GM21447 (cell line): ENCODE results near the gene RGS13.

ENCODE experiments used
- ATAC-seq: cut with Tn5 transposase; IDR thresholded peaks from one replicate; pipeline ENCODE4 v1.9.1; 2021; ENCODE audit not compliant: unreplicated experiment

RGS13 gene

DNA sequence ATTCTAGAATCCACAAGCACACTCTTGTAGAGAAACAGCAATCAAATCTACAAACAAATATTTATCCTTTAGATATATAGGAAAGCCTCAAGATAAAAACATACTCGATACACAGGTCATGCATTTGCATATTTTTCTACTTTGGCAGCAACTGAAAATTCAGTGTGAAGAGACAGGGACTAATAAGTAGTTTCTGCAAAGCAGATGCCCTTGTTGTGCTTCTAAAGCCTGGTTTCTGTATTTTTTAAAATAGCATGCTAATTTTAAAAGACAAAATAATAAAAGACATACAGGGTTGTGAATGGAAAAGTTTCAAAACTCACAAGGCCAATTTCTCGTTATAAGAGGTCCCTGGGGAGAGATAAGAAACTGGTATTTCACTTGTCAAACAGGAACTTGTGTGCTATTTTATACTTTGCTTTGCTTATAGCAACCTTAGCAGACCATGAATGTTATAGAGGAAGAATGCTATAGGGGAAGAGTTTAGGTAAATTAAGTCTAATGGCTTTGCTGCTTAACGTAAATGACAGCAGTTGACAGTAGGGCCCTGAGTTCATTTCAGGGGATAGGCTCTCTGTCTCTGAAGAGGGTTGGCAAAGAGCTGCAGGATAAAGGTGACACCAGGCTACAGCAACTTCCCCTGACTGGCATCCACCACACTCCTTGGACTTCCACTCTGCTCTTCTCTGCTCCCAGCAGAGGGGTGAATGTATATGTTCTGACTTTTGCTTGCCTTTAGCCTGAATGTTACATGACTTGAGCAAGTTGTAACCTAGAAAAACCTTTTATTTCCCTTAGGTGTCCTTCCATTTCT lies 9.4 kb upstream of the RGS13 start:
- ATAC-seq, result peak; percentile 84

DNA sequence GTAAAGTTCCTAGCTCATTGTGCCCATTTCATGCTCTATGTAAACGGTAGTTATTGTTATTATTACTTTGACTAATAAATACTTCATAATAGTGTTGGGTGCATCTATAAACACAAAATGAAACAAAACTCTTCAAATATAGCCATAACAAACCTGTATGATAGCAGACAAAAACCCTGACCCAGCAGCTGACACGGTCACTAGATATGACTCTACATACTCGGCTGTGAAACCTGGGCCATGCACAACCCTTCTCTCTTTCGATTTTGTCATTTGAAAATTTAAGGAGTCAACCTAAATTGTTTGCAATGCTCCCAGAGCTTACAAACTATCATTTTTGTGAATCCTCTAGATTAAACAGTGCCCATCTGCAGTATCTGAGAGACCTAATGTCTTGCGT lies 8.0 kb upstream of the RGS13 start:
- peak; percentile 45 for ATAC-seq

DNA sequence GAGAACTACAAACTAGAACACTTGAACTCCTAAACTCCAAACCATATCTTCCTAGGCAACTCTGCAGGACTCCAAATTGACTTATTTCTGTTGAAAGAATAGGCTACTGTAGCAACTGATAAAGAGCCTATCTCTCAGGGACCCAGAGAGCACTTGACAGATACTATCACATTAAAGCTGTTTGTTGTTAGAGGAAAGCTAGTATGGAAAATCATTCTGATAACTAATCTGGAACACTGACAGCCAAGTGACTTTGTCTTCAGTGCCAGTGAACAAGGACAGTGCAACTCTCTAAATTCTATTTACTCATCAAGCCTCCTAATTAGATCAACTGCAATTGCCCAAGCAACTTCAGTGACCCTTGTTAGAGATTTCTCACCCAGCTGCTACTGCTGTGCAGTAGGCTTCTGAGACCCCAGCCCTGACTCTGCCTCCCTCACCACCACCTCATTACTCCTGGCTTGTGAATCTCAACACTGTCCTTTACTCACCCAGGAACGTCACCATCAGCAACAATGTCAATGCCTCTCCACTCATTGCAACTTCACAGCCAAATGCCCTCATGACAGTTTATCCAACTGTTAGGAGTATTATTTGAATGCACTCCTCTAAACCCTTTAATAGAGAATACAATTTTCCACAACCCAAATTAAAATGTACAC lies 7.4 kb upstream of the RGS13 start:
- ATAC-seq, result no peak

DNA sequence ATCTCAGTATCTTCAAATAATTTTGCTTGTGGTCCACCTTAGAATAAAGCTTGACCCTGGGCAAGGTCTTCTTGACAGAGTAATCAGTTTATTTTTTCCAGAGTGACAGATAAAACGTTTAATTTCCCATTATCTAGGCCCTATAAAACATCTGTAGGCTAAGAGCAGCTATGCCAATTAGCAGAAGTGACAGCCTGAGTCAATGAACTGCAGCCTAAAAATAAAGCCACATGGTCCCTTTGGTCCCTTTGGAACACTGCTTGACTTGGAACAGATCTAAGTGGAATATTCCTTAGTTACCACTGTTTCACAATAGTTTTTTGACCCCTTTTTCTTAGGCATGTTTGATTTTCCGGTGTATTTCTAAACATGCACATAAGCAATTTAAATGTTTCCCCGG lies 6.3 kb upstream of the RGS13 start:
- ATAC-seq, result no peak

DNA sequence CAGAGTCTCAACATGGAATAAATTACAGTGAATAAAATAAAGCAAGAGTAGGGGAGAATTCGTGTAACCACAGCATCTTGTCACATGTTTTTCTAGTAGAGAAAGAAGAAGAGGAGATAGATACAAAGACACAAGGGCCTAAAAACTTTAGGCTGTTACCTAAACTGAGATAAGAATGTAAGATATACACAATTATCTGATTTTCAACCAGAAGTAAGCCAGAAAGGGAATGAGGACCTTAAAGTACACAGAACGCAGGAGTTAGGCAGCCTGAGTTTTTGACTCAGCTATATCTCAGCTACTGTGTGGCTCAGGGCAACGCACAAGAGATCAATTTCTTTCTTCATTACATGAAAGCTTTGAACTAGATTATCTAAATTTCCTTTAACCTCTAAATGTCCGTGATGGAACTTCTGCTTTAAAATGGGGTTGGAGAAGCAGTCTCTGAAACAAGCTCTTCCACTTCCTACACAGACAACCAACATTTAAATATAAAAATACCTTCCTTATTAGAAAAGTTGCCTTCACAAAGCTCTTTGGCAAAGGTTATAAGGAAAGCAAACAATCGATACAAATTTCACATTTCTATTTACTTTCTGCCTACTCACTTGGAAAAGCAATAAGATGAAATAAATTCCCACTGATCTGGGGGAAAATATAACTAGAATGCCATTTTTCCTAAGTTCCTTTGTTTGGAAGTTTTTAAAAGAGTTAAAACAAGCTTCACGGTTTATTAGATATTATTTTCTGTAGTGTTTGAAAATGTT lies 5.2 kb upstream of the RGS13 start:
- no peak for ATAC-seq

DNA sequence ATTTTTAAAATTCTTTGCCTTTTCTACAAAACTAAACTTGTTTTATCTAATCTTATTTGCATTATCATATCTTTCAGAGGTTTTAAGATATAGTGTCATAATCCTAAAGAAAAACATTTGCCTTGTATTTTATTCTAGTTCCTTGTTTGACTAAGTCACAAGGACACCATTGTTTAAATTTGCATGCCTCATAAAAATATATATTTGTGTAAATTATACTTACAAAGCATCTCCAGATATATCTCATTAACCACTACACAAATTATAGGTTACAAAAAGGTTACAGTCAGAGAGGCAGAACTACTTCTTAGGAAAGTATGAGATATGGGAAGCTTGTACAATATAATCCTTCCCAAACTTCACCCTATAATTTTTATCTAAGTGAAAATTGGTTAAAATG lies 4.2 kb upstream of the RGS13 start:
- no peak for ATAC-seq

DNA sequence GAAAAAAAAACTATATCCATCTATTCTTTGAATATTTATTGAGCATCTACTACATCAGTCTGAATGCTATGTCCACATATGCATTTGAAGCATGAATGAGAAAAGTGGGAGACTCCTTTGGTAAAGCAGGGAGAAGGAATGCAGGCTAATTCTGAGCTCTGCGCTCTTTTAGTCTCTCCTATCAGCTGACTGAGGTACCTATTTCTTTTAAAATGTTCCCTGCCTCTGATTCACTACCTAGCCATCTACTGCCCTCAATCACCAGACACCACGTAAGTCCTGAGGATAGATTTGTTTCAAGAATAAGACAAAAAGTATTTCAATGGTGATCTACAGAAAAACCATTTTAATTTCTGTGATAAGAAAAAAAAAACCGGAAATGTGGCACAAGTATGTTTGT lies 3.8 kb upstream of the RGS13 start:
- ATAC-seq, result no peak

DNA sequence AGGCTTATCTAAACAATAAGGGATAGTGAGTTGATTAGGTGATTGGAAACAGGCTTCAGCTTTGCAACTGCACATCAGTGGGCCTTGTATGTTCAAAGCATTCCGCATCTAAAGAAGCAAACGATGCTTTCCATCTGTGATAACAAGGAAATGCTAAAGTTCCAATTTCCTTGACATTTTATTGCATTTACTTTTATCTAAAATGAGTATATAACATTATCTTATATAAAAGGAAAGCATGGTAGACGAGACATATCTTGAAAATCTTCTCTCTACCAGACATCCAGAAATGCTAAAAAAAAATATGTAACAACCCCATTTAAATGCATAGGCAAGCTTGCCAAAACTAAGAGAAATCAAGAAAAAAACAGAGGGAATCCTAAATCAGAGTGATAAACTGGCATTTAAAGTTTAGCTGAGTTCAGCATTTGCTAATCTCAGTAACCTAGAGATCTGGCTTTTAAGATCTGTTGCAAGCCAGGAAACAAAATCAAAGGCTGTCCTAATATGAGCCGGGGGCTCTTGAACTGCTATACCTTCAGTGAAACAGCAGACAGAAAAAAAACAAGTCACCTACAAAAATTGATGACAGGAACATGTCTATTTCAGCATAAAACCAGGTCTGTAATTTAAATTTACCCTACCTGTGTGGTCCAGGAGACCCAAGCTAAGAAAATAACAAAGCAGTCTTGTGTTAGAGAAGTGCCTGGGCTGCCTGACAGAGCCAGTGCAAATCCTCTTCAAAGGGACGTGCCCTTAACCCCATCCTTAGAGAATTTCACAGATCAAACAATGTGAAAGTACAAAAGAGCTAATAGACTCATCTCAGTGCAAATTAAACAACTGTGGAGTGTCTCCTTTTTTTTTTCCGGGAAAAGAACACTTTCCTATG lies 3.1 kb upstream of the RGS13 start:
- ATAC-seq, result no peak

DNA sequence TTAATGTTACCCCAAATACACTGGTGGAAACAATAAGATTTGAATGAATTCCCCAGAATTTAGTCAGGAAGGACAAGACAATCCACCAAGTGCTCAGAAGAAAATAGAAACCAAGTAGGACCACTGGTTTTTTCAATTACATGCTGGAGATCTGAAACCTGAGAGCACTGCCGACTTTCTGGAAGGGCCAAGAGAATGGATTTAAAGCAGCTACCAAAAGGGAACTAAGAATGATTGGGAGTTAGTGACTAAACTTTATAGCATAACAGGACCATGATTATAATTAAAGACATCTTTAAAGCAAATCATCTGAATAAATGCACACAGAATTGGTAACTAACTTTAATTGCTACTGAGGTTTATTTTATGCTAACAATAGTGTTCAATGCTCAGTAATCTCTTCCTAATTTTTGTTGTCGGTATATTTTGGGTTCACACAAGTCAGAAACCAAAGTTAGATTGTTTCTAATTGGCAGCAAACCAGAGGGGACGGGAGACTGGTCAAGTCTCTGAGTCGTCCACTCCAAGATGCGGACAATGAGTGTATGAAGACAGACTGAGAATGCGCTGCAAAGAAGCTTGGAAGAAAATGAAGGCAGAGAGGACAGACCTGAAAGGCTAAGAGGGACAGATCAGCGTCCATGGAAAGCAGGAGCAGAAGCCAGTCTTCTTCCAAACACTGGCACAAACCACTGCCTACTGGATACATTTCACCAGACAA lies 2.3 kb upstream of the RGS13 start:
- ATAC-seq, result no peak

DNA sequence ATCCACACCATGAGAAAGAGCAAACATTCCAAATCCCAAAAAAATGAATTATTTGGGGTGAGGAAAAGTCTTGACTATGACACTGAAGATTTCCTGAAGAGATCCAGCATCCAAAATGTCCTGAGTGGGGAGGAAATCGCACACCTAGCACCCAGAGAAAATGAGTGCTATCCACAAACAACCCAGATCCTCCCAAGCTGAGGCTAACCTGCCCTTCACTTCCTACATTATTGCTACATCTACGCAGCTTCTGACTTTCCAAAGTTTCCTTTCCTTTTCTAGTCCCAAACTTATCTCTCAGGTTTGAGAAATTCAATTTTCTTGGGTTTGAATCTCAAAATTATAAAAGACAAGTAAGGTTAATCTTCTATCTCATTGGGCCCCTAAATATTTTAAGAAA lies 906 bp upstream of the RGS13 start:
- no peak for ATAC-seq

DNA sequence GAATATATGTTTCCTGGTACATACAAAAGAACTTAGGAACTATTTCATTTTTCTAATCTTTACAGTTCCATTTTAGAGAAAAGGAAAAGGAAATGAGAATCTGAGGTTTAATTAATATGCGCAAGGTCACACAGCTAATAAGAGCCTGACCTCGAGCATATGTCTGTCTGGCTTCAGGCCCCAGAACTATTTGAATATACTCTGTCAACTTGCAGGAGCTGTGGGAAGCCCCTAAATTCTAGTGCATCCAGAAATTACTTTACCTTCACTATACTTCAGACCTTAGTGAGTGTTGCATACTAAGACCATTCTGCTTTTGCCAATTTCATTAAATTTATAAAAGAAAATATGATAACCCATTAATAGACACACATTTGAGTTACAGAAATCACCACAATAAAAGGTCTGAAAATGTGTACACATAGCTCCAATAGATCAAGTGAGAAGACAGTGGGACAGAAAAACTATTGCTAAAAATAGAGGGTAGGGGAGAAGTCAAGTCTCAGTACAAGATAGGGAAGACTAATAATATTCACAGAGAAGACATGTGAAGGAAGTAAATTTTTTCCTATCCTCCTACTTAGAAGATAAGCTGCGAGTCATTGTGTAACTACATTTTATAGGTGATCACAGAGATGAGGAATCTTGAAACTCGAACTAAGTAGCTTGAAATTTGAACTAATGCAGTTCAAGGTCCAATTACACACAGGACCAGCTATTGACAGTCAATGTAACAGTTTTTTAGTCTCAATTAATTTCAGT lies 3.8 kb downstream of the RGS13 start:
- peak; percentile 74 for ATAC-seq

DNA sequence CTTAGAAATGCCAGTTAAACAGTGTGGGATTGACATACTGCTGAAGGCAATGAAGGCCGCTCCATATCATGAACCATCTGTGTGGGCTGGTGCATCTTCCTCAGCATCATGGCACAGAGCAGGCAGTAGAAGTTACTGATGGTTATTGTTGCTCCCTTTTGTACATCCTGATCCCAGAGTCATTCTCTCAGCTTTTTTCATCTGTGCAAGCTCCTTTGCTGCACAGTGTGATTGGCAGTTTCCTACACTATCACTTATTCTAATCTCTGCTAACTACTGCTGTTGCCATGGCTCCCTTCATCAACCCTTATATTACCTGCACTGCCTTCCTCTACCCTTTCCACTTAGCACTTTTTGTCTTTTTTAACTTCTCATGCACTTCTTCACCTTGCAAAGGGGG lies 16.2 kb downstream of the RGS13 start:
- ATAC-seq, result no peak

DNA sequence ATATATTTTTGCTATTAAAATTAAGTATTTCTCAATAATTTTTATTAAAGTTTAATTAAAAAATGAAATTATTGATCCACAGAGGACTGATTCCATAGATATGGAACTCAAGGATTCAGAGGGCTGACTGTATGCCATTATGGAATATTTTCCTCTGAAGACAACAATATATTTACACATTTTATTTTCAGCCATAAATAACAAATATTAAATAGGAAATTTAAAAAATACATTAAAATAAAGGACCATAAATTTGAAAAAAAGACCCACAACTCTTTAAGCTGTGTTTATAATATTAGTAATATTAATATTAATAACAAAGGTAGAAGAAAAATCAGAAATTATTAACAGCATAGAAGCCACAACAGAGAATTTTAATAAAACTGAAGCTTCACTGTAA lies 18.2 kb downstream of the RGS13 start:
- no peak for ATAC-seq

DNA sequence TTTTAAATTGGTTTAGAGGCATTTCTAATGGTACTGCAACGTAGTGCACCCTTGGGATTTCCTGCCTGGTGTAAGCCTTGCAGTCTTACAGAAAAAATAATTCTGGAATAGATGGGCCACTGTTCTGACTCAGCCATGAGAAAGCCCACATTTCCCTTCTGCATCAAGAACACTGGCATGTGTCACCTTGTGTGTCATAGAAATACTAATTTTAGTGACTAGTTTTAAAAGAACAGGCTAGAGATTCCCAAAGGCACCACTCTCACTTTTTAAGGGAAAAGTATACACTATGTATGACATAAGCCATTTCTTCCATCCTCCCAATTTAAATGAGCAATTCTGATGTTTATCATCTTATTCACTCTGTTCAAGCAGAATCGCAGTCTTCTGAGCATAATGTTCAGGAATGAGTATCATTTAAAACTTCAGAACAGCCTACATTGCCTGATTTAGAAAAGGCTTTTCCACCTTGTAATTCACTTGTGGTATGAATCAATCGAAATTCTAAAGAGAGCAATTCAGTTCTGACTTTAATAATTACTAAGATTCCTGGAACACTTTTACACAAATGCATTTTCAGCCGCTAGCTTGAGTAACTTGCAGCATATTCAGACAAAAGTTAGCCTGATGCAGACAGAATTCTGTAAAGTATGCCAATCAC lies 18.8 kb downstream of the RGS13 start:
- no peak for ATAC-seq

DNA sequence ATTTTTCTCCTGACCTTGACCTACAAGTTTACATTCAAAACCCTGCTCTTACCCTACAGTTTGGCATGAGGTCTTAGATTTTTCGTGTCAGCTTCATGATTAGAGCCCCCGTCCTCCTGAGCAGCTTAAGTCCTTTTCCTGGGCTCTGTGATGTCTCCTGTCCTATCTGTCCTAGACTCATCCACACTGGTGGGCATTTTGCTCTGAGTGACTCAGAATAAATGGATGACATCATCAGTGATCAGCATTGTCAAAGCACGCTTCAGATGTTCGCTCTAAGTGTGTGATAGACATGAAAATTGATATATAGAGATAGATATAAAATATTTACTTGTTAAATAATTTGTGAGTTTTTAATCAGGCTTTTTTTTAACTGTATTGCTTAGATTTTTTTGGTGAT lies 21.8 kb downstream of the RGS13 start:
- no peak for ATAC-seq

DNA sequence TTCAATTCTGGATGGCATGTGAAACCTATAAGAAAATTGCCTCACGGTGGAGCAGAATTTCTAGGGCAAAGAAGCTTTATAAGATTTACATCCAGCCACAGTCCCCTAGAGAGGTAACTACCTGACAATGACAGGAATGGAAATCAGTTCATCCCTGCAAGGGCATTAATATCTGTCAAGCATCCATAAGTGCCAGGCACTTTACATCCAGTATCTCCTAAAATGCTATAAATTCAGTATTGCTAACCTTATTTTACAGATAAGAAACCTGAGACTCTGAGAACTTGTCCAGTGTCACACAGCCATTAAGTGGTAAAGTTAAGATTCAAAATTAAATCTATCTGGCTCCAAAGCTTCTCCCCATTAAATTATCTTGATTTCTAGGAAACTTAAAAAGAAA lies 22.3 kb downstream of the RGS13 start:
- no peak for ATAC-seq

DNA sequence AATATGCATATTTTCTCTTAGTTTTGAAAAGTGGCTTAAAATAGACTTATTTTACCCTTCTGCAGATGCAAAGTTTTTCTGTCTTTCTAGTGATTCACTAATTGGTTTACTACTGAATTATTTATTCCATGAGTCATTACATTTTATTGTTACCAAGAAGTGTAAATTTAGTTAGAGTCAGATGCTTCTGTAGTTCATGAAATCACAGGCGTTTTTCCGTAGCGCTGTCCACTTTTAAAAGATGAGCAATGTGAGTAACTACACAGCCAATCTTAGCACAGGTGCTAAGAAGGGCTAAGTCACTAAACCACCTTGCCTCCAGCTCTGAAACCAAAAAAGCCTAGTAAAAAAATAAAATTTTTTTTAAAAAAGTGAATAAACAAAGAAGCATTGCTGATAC lies 24.7 kb downstream of the RGS13 start:
- no peak for ATAC-seq

DNA sequence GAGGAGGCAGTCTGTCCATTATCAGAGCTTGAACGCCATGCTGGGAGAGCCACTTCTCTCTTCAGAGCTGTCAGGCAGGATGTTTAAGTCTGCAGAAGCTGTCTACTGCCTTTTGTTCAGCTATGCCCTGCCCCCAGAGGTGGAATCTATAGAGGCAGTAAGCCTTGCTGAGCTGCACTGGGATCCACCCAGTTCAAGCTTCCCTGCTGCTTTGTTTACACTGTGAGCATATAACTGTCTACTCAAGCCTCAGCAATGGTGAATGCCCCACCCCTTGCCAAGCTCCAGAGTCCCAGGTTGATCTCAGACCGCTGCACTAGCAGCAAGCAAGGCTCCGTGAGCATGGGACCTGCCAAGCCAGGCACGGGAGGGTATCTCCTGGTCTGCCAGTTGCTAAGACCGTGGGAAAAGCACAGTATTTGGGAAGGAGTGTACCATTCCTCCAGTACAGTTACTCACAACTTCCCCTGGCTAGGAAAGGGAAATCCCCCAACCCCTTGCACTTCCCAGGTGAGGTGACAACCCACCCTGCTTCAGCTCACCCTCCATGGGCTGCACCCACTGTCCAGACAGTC lies 32.5 kb downstream of the RGS13 start:
- no peak for ATAC-seq

DNA sequence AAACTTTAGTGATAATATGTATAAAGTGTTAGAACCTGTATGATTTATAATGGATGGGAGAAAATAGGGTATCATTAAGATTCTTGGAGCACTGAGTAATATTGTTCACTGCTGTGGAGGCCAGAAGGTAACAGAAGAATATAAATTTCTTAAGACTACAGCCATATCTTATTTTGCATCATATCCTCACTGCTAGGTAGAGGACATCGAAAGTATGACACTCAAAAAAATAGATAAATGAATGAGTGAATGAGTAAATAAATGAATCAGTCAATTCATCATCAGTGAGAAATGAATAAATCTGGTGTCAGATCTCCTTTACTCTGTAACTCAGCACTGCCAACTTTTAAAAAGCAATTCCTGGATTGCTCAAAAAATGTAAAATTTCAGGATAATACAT lies 33.2 kb downstream of the RGS13 start:
- ATAC-seq, result no peak
